ENCODE results near the gene PCSK9. TPM values are rescaled to one million over a fixed set of nuclear protein-coding genes. Genes with fewer than 3 reads are reported as not detected.

Gene PCSK9
- total and polyA plus RNA-seq, 2 of the 13 experiments (the other 11 are each of a cell fraction or from before 2014, with no cell fraction given): 33.3 to 80.5 TPM

GRCh38 chr1:55039342-55040082 lies at the start of gene PCSK9 (continued):
- TF ChIP-seq GFI1 (CRISPR knock-in tag; IDR thresholded peaks at IDR 0.05; ENCODE audit: borderline replicate concordance) (peak; percentile 88), SRSF9 (IDR thresholded peaks at IDR 0.05; ENCODE audit: borderline replicate concordance, insufficient read depth, low read depth, low read length, poor library complexity, severe bottlenecking) (no peak), HMG20A (CRISPR knock-in tag; IDR thresholded peaks at IDR 0.05; ENCODE audit: borderline replicate concordance) (0 out of 2 replicates have a peak, but pooled peaks have one; percentile 12), DZIP1 (CRISPR knock-in tag; IDR thresholded peaks at IDR 0.05) (peak; percentile 69; the same call in 1 of the 2 replicates), ARNTL (CRISPR knock-in tag; IDR thresholded peaks at IDR 0.05) (peak; percentile 31; the same call in 1 of the 2 replicates), TP53 (CRISPR knock-in tag; conservative IDR thresholded peaks at IDR 0.05) (0 out of 2 replicates have a peak, but pooled peaks have one; percentile 58), ATF1 (CRISPR knock-in tag; IDR thresholded peaks at IDR 0.05) (no peak), MEF2D (CRISPR knock-in tag; IDR thresholded peaks at IDR 0.05) (peak; percentile 89), ATF7-NPFF (CRISPR knock-in tag; IDR thresholded peaks at IDR 0.05; ENCODE audit: low read depth) (peak; percentile 85), ZBTB43 (CRISPR knock-in tag; conservative IDR thresholded peaks at IDR 0.05) (no peak; the same call in 1 of the 2 replicates), U2AF1 (optimal IDR thresholded peaks at IDR 0.05; ENCODE audit: low read depth, low read length) (no peak), HNF1B (CRISPR knock-in tag; IDR thresholded peaks at IDR 0.05) (peak; percentile 98), POLR2G (IDR thresholded peaks at IDR 0.05; ENCODE audit: low read depth, low read length) (peak; percentile 87), SIN3B (IDR thresholded peaks at IDR 0.05; ENCODE audit: low read length) (no peak), BORCS8-MEF2B (CRISPR knock-in tag; IDR thresholded peaks at IDR 0.05) (peak; percentile 99), ZNF138 (CRISPR knock-in tag; IDR thresholded peaks at IDR 0.05; ENCODE audit: low read depth) (peak; percentile 57; the same call in 1 of the 2 replicates), ZNF841 (CRISPR knock-in tag; IDR thresholded peaks at IDR 0.05; ENCODE audit: borderline replicate concordance) (no peak), RNF219 (CRISPR knock-in tag; IDR thresholded peaks at IDR 0.05) (no peak), PHF21A (CRISPR knock-in tag; IDR thresholded peaks at IDR 0.05) (peak; percentile 70; the same call in 1 of the 2 replicates), DDIT3 (CRISPR knock-in tag; IDR thresholded peaks at IDR 0.05) (no peak), ZFAT (CRISPR knock-in tag; conservative IDR thresholded peaks at IDR 0.05) (no peak), POLR2A (IDR thresholded peaks at IDR 0.05; ENCODE audit: insufficient read depth in 1 of 2, low read depth in 2 of 2, low read length in 2 of 2) (peak; percentile 91 to 98)
